Bronchial epithelial cell (primary cell): ENCODE results near the gene FAM156A. TPM values are rescaled to one million over a fixed set of nuclear protein-coding genes. Genes with fewer than 3 reads are reported as not detected.
"Not testable (repeated sequence)": the region's sequence is repeated elsewhere in the genome, so short reads cannot be mapped to it uniquely, and the experiment has no call there.

Source experiments
- DNase-seq: peaks from one replicate; pipeline ENCODE4 v3.0.0-alpha.2; 2010; ENCODE audit warnings: low read depth
- FAIRE-seq: peaks from 2 replicates; lab custom pipeline; 2011; peaks lifted over from hg19 to GRCh38; lab: Jason Lieb, UNC
- H3K27me3 ChIP-seq: 2 replicates; pipeline ENCODE4 v1.5.1; 2011; ENCODE audit warnings: low read length; ENCODE audit not compliant: control insufficient read depth, insufficient read depth
- H3K36me3 ChIP-seq: 2 replicates; pipeline ENCODE4 v1.5.1; 2011; ENCODE audit warnings: low read length; ENCODE audit not compliant: control insufficient read depth, insufficient read depth
- H3K4me3 ChIP-seq: 2 replicates; pipeline ENCODE4 v1.5.1; 2011; ENCODE audit warnings: mild to moderate bottlenecking, low read depth, low read length, control low read depth
- CTCF ChIP-seq: IDR thresholded peaks from 2 replicates; pipeline ENCODE4 v1.5.1; 2011; ENCODE audit warnings: mild to moderate bottlenecking, moderate library complexity, low read length, control low read depth, inconsistent platforms; ENCODE audit not compliant: insufficient read depth, severe bottlenecking
- total RNA-seq: library from RNA; depleted of rRNA; stranded (reverse); fragments of >200 nt; gene quantifications from 2 replicates; pipeline ENCODE4 v1.2.1, GENCODE V29; 2014

The FAM156A gene
- 6.6 and 8.8 TPM in 2 replicates for total RNA-seq

DNA sequence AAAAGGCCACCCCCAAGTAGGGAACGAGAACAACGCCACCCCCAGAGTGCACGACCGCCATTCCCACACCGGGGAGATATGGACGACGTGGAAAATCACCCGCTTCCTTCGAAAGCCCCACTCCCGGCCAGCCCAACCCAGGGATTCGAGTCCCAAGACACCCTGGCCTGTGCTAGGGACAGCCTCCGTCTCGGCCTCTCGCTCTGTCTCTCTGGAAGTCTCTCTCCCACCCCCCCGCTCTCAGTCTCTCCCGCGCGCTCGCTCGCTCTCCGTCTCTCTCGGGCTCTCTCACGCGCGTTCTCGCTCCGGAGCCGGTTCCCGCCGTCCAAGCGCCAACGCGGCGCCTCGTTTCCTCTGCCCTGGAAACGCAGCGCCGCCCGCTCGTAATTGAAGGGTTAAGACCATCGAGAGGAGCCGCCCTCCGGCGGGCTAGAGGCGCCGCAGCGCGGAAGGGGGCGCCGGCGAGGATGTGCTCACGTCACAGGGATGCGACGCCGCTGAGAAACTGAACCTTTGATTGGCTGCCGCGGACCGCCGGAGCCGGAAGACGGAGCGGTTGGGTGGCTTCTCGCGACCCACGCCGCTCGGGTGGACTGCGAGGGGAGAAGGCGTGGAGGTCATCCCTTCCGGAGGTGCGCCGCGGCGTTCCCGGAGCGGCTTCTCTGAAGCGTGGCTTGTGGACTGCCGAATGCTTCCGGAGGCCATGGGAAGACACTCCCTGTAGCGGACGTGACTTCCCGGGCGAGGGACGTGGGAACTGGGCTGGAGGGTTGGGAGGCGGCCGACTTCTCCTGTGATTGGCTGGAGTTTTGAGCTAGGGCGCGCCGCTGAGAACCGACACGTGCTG lies at the start of gene FAM156A:
TSS of gene FAM156A (minus strand) at position 406 of the 847 bp plus-strand sequence. CDS start 9,930 bp downstream, outside the sequence.
- H3K4me3 ChIP-seq, DNase-seq, H3K36me3 ChIP-seq, H3K27me3 ChIP-seq, FAIRE-seq: not testable (repeated sequence)

- Histone ChIP-seq H3K4me3 (no peak overlapping the region), H3K36me3 (no peaks in the 10 kb centered on the region), H3K27me3 (no peaks in the 10 kb centered on the region)
- no peak for TF ChIP-seq CTCF
- DNase-seq (peak; percentile 17), FAIRE-seq (no peak)
Measured at GRCh38 chrX:53005327-53005726, 47.0 kb upstream of the FAM156A start.

DNA sequence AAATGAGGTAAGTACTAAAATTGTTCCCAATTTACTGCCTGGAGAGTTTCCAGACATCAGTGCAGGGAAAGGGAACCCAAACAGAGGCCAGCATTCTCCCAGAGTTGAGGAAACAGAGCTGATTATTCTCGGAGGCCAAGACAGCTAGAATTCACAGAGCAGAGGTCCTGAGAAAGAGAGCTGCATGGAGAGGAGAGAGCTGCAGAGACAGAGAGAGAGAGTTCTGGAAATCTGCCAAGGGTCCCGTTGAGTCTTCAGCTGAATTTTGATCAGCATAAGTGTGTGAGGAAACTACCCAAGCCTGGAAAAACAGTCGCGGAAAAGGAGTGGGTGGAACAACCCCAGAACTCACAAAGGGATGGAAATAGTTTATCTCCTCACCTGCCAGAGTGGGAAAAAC lies 46.5 kb upstream of the FAM156A start:
- H3K36me3 ChIP-seq = no peaks in the 10 kb centered on the region
- FAIRE-seq = no peak
- TF ChIP-seq CTCF = no peak

GRCh38 chrX:53004038-53004437 lies 45.7 kb upstream of the FAM156A start:
- FAIRE-seq = peak; percentile 47
- no peak for DNase-seq
- Histone ChIP-seq H3K27me3 (no peaks in the 10 kb centered on the region), H3K36me3 (no peaks in the 10 kb centered on the region), H3K4me3 (no peak overlapping the region)
- no peak for TF ChIP-seq CTCF

More for the DNA sequence above, 46.5 kb upstream of the FAM156A start:
- Histone ChIP-seq H3K27me3 (no peaks in the 10 kb centered on the region), H3K4me3 (no peak overlapping the region)
- no peak for DNase-seq

- Histone ChIP-seq H3K36me3 (no peaks in the 10 kb centered on the region), H3K4me3 (no peak overlapping the region), H3K27me3 (no peaks in the 10 kb centered on the region)
- FAIRE-seq (no peak), DNase-seq (no peak)
- no peak for TF ChIP-seq CTCF
Measured at GRCh38 chrX:53003111-53003510, 44.8 kb upstream of the FAM156A start.

DNA sequence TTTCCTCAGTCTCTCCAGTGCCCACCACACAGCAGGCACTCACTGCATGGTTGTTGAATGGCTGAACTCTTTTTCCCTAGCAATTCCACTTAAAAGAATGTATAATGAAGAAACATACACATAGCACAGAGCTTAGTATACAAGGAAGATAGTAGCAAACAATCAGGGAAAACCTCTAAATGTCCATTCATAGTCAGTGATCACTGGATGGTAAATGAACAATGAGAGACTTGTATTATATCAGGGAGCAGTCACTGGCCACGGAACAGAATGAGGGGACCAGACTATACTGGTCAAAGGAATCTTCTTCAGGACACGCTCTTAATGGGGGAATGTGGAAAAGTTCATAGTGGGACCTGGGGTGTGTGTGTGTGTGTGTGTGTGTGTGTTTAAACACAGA lies 43.6 kb upstream of the FAM156A start:
- DNase-seq (no peak), FAIRE-seq (no peak)
- H3K27me3 ChIP-seq = no peaks in the 10 kb centered on the region
- TF ChIP-seq CTCF = no peak
- H3K36me3 ChIP-seq = no peaks in the 10 kb centered on the region
- no peak overlapping the region for H3K4me3 ChIP-seq
